Activated naive CD8-positive, alpha-beta T cell treated with anti-CD3 and anti-CD28 coated beads for 36 hours (primary cell): ENCODE measurements around the gene NRG3. TPM values are rescaled to one million over a fixed set of nuclear protein-coding genes. Genes with fewer than 3 reads are reported as not detected.

Experiments
- DNase-seq: peaks from one replicate; pipeline ENCODE4 v3.0.0; 2021
- H3K27ac Mint-ChIP-seq: one replicate; pipeline ENCODE4 v1.8.0; 2022; ENCODE audit warnings: mild to moderate bottlenecking, moderate library complexity, mixed read lengths
- H3K27me3 Mint-ChIP-seq: one replicate; pipeline ENCODE4 v1.8.0; 2022; ENCODE audit warnings: mild to moderate bottlenecking, mixed read lengths
- H3K36me3 Mint-ChIP-seq: one replicate; pipeline ENCODE4 v1.8.0; 2021; ENCODE audit warnings: mild to moderate bottlenecking, mixed read lengths
- H3K4me1 Mint-ChIP-seq: one replicate; pipeline ENCODE4 v1.8.0; 2021; ENCODE audit warnings: mixed read lengths
- H3K4me3 Mint-ChIP-seq: one replicate; pipeline ENCODE4 v1.8.0; 2022; ENCODE audit warnings: mild to moderate bottlenecking, moderate library complexity, mixed read lengths
- H3K9me3 Mint-ChIP-seq: one replicate; pipeline ENCODE4 v1.8.0; 2022; ENCODE audit warnings: mixed read lengths
- total RNA-seq, 2 experiments: library from RNA; stranded (reverse); gene quantifications; one replicate each; pipeline ENCODE4 v1.2.3, GENCODE V29; 2021

Gene NRG3
- total RNA-seq, 2 experiments from 2014 or later: not detected

GRCh38 chr10:82213784-82214183, 338.8 kb downstream of the NRG3 start:
- no peaks in the 10 kb centered on the region for H3K27me3 Mint-ChIP-seq
- no peaks in the 10 kb centered on the region for H3K9me3 Mint-ChIP-seq
- no peaks in the 10 kb centered on the region for H3K4me1 Mint-ChIP-seq
- H3K36me3 Mint-ChIP-seq: no peaks in the 10 kb centered on the region
- no peak for DNase-seq
- H3K4me3 Mint-ChIP-seq: no peak overlapping the region
- H3K27ac Mint-ChIP-seq: no peak overlapping the region

GRCh38 chr10:82221056-82221455, 346.1 kb downstream of the NRG3 start:
- Mint-ChIP-seq H3K4me1 (no peaks in the 10 kb centered on the region), H3K9me3 (no peaks in the 10 kb centered on the region), H3K4me3 (no peak overlapping the region), H3K36me3 (no peaks in the 10 kb centered on the region), H3K27me3 (no peaks in the 10 kb centered on the region), H3K27ac (no peak overlapping the region)
- no peak for DNase-seq

GRCh38 chr10:82221601-82222149, 346.7 kb downstream of the NRG3 start:
- no peaks in the 10 kb centered on the region for H3K27me3 Mint-ChIP-seq
- no peaks in the 10 kb centered on the region for H3K36me3 Mint-ChIP-seq
- H3K4me3 Mint-ChIP-seq: no peak overlapping the region
- H3K27ac Mint-ChIP-seq: no peak overlapping the region
- no peaks in the 10 kb centered on the region for H3K4me1 Mint-ChIP-seq
- no peaks in the 10 kb centered on the region for H3K9me3 Mint-ChIP-seq
- DNase-seq: no peak

- Mint-ChIP-seq H3K9me3 (peaks cover 7% of the 10 kb centered on the region), H3K27ac (no peak overlapping the region), H3K36me3 (no peaks in the 10 kb centered on the region), H3K27me3 (no peaks in the 10 kb centered on the region), H3K4me3 (no peak overlapping the region), H3K4me1 (no peaks in the 10 kb centered on the region)
- no peak for DNase-seq
Observed at GRCh38 chr10:82228701-82229100, 353.7 kb downstream of the NRG3 start.

- Mint-ChIP-seq H3K27ac (no peak overlapping the region), H3K36me3 (no peaks in the 10 kb centered on the region), H3K4me1 (no peaks in the 10 kb centered on the region), H3K27me3 (no peaks in the 10 kb centered on the region), H3K4me3 (no peak overlapping the region), H3K9me3 (peaks cover 7% of the 10 kb centered on the region)
- no peak for DNase-seq
Observed at GRCh38 chr10:82234173-82234572, 359.2 kb downstream of the NRG3 start.

- Mint-ChIP-seq H3K27ac (no peak overlapping the region), H3K9me3 (peaks cover 4% of the 10 kb centered on the region), H3K36me3 (no peaks in the 10 kb centered on the region), H3K4me1 (no peaks in the 10 kb centered on the region), H3K4me3 (no peak overlapping the region), H3K27me3 (no peaks in the 10 kb centered on the region)
- no peak for DNase-seq
Observed at GRCh38 chr10:82236084-82236731, 361.2 kb downstream of the NRG3 start.

- no peaks in the 10 kb centered on the region for H3K36me3 Mint-ChIP-seq
- no peak overlapping the region for H3K4me3 Mint-ChIP-seq
- H3K4me1 Mint-ChIP-seq: no peaks in the 10 kb centered on the region
- no peak for DNase-seq
- peaks cover 1% of the 10 kb centered on the region for H3K9me3 Mint-ChIP-seq
- no peak overlapping the region for H3K27ac Mint-ChIP-seq
- no peaks in the 10 kb centered on the region for H3K27me3 Mint-ChIP-seq
Observed at GRCh38 chr10:82238291-82238690, 363.3 kb downstream of the NRG3 start.

GRCh38 chr10:82240408-82240807, 365.4 kb downstream of the NRG3 start:
- Mint-ChIP-seq H3K36me3 (no peaks in the 10 kb centered on the region), H3K27me3 (no peaks in the 10 kb centered on the region), H3K9me3 (no peaks in the 10 kb centered on the region), H3K27ac (no peak overlapping the region), H3K4me3 (no peak overlapping the region), H3K4me1 (no peaks in the 10 kb centered on the region)
- DNase-seq: no peak

GRCh38 chr10:82242778-82243177, 367.8 kb downstream of the NRG3 start:
- Mint-ChIP-seq H3K36me3 (no peaks in the 10 kb centered on the region), H3K27ac (no peak overlapping the region), H3K4me3 (no peak overlapping the region), H3K27me3 (no peaks in the 10 kb centered on the region), H3K9me3 (no peaks in the 10 kb centered on the region), H3K4me1 (no peaks in the 10 kb centered on the region)
- no peak for DNase-seq

- Mint-ChIP-seq H3K36me3 (no peaks in the 10 kb centered on the region), H3K4me3 (no peak overlapping the region), H3K9me3 (no peaks in the 10 kb centered on the region), H3K27me3 (no peaks in the 10 kb centered on the region), H3K27ac (no peak overlapping the region), H3K4me1 (no peaks in the 10 kb centered on the region)
- no peak for DNase-seq
Observed at GRCh38 chr10:82245157-82245556, 370.2 kb downstream of the NRG3 start.

- Mint-ChIP-seq H3K4me1 (no peaks in the 10 kb centered on the region), H3K27ac (no peak overlapping the region), H3K9me3 (no peaks in the 10 kb centered on the region), H3K27me3 (no peaks in the 10 kb centered on the region), H3K4me3 (no peak overlapping the region), H3K36me3 (no peaks in the 10 kb centered on the region)
- DNase-seq: no peak
Observed at GRCh38 chr10:82245906-82246560, 371.0 kb downstream of the NRG3 start.

GRCh38 chr10:82249141-82249540, 374.1 kb downstream of the NRG3 start:
- Mint-ChIP-seq H3K27me3 (no peaks in the 10 kb centered on the region), H3K36me3 (no peaks in the 10 kb centered on the region), H3K4me3 (no peak overlapping the region), H3K27ac (no peak overlapping the region), H3K4me1 (no peaks in the 10 kb centered on the region), H3K9me3 (no peaks in the 10 kb centered on the region)
- no peak for DNase-seq

GRCh38 chr10:82251222-82251906, 376.4 kb downstream of the NRG3 start:
- no peaks in the 10 kb centered on the region for H3K36me3 Mint-ChIP-seq
- H3K27ac Mint-ChIP-seq: no peak overlapping the region
- H3K4me1 Mint-ChIP-seq: no peaks in the 10 kb centered on the region
- peaks cover 2% of the 10 kb centered on the region for H3K9me3 Mint-ChIP-seq
- no peaks in the 10 kb centered on the region for H3K27me3 Mint-ChIP-seq
- no peak for DNase-seq
- no peak overlapping the region for H3K4me3 Mint-ChIP-seq

- Mint-ChIP-seq H3K36me3 (no peaks in the 10 kb centered on the region), H3K9me3 (peaks cover 4% of the 10 kb centered on the region), H3K4me3 (no peak overlapping the region), H3K27me3 (no peaks in the 10 kb centered on the region), H3K4me1 (no peaks in the 10 kb centered on the region), H3K27ac (no peak overlapping the region)
- no peak for DNase-seq
Observed at GRCh38 chr10:82252081-82252480, 377.1 kb downstream of the NRG3 start.

- no peak overlapping the region for H3K27ac Mint-ChIP-seq
- no peak for DNase-seq
- no peaks in the 10 kb centered on the region for H3K27me3 Mint-ChIP-seq
- H3K9me3 Mint-ChIP-seq: peaks cover 4% of the 10 kb centered on the region
- no peaks in the 10 kb centered on the region for H3K36me3 Mint-ChIP-seq
- no peak overlapping the region for H3K4me3 Mint-ChIP-seq
- no peaks in the 10 kb centered on the region for H3K4me1 Mint-ChIP-seq
Observed at GRCh38 chr10:82254237-82254636, 379.2 kb downstream of the NRG3 start.
